Measurements from ENCODE around the gene LRRK2.
"Not testable (repeated sequence)": the region's sequence is repeated elsewhere in the genome, so short reads cannot be mapped to it uniquely, and the experiment has no call there.

LRRK2 gene

DNA sequence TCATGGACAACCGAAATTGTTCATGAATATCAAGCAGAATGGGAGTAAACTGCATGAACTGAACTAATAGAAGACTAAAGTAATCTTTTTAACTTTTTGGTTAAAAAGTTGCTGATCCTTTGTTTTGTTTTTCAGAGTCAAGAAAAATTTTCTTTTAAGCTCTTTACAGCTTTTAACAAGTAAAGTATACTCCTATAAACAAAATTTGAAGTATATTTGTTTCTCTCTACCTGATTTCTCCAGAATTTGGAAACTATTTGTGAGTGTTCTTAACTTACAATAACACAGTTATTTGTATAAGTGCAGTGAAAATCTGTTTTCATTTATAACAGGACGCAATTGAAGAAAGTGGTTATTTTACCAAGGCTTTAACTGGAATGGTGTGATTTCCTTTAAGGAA is 12.2 kb upstream of the LRRK2 start:
- no peak for DNase-seq

DNA sequence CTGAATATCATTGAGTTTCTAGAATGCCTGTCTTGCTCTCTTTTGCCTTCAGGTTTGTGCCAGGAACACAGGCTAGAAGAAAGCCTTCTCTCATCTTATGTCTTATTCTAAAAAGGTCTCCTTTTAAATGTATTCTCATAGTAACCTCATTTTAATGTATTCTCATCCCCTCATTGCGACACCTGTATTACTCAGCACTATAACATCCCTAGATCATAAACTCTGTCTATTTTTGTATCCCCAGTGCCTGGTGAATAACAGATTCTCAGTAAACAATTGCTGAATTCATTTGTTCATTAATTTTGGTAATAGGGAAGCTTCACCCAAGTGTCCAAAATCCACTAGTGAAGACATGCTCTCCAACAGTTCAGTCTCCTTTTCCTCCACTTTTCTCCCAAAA is 8.8 kb upstream of the LRRK2 start:
- DNase-seq, result no peak

DNA sequence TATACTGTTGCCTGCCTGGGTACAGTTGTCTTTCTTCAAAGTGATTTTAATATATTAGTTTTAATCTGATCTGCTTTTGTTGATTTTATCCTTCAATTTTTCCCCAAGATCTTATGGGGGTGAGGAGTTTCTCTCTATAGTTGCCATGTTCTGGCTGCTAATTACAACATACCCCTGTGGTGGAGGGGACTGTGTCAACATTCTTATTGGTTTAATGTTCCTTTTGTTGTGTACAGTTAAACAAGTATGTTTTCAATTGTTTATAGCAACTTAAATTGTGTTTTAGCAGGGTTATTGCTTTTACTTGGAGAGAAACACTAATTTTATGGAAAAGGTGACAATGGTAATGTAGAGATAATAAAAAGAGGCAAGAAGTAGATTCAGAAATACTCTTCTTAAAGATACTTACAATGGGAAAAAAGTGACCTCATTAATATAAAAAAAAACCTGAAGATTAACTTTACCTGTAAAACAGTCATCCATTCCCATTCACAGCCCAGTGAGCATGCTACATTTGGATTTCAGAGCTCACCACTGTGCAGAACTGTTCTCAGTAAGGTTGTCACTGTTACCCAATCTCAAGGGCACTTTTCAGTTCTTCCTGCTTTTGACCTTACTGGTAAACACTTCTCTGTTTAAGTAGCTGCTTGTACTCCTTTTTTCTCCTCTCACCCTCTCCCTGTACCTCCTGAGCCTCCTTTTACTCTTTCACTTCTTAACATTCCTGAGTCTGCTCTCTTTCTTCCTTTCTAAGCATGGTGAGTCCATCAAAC is 8.1 kb upstream of the LRRK2 start:
- DNase-seq, result no peak

DNA sequence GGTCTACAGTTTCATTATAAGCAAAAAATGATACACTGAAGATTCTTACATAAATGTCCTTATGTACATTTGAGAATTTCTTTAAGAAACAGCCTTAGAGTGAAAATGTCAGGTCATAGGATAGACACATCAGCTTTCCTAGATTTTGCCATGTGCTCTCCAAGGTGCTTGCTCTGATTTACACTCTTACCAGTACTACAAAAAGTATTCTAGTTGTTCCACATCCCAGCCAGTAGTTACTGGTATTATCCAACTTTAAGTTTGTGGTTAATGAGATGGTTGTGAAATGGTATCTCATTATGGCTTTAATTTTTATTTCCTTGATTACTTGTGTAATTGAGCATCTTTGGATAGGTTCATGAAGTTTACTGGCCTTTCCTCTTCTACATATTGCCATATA is 5.0 kb upstream of the LRRK2 start:
- no peak for DNase-seq

DNA sequence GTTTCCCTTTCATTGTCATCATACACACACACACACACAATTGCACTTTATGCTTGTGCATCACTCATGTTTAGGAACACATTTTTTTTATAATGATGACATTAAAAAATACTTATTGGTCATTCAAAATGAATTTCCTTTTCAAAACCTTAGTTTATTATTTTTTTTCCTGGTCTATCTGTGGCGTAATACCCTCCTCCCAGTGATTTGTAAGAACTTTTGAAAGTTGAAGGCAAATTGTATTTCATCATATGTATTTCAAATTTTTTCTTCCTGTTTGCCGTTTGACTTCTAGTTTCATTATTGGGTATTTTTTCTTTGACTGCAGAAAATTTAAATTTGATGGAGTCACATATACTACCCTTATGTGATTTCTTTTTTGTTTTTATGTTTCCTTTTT is 2.5 kb upstream of the LRRK2 start:
- DNase-seq, result no peak

DNA sequence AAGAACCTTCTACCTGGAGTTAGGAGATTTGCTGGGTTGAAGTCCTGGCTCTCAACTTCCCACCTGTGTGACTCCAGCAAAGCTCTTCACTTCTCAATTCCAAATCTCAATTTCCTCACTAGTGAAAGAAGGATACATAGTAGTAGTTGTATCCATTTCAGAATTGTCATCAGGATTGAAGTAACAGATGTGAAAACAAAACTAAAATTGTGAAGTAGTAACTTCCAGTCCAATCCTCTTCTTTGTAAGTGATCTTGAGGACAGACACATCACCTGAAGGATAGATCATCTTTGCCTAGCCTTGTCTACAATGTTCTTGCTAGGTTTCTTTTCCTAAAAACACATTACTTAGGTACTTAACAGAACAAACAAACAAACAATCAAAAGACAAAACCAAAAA is 1.2 kb upstream of the LRRK2 start:
- no peak for DNase-seq

DNA sequence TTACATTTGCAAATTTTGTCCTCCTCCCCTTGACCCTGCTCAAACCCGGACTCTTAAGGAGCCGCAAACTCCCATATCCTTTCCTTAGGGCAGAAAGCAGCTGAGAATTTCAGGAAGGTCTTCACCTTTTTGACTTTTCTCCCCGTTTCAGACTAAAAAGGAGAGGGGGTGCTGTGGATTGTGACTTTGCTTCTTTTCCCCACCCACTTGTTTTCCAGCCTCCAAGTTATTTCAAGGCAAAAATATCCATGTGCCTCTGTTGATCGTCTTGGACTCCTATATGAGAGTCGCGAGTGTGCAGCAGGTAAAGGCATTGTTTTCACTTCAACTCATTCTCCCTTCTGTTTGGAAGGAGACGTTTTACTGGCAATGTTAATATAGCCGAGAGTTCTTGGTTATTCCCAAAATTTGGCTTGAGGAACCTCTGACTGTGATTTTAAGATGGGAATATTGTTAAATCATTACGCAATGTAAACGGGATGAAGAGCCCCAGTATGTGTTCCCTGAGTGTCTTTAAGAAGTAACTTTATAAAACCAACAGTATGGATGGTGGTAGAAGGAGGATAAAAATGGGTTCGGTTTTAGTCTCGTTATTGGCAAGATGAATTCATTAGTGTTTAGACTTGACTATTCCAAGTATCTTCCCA is 663 bp downstream of the LRRK2 start:
- no peak for DNase-seq

DNA sequence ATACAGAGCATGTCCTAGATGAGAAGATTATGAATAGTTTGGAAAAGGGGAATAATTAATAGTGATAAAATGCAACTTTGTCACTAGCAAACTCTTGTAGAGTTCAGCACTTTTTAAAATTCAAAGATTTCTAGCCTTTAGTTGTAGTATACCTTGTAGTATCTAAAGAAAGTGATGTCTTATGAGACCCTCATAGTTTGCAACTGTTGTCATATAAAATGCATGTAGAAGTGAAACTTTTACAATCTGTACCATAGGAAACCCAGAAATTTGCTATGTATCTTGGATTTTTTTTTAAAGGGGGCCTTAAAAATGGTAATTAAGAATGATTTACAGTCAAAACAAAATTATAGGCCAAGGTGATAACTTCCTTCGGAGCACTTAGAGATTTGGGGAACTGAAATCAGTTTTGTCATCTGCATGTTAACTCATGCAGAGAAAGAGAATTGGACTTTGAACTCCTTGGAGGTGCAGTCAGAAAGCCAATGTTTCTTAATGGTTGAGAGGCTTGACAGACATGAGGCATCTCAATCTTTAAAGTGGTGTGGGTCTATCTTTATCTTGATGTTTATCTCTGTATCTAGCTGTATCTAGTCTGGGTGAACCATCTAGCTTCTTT is 1.3 kb downstream of the LRRK2 start:
- DNase-seq, result no peak

DNA sequence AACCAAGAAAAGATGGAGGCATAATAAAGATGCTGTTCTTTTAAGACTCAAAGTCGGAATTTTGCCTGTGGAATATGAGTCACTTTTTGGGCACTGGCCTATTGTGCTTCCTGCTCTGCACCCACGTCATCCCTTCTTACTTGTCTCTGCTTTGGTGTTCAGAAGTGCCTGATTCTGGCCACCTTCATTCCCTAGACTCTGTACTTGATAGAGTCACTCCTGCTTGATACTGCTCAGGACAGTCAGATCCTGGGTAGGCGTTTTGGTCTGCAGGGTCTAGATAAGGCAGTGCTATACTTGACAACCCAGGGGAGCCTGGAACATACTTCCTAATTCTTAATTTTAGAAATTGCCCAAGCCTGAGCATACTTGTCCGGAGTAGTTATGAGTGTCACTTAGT is 1.9 kb downstream of the LRRK2 start:
- peak in 3 of 56 donors; percentile 12 to 31 (median 14) for DNase-seq

DNA sequence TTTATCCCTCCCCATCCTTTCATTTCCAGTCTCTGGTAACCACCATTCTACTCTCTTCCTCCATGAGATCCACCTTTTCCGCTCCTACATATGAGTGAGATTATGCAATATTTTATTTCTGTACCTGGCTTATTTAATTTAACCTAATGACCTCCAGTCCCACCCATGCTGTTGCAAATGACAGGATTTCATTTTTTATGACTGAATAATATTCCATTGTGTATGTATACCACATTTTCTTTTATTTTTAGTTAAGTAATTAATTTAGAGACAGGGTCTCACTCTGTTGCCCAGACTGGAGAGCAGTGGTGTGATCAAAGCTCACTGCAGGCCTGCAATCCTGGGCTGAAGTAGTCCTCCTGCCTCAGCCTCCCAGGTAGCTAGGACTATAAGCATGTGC is 2.6 kb downstream of the LRRK2 start:
- DNase-seq, result no peak

DNA sequence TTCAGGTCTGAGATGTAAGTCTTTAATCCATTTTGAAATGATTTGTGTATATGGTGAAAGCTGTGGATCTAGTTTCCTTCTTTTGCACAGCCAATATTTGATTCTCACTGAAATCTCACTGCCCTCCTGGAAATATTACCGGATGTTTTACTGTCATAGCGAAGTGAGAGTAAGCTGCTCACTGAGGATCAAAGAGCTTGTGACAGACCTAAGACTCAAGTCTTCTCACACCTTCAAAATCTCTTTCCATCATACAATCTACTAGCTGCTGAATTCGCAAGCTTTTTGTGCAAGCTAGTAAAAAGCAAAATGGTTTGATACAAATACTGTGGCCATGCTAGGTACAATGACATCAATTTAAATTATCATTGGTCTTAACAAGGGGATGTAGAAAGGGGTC is 3.9 kb downstream of the LRRK2 start:
- DNase-seq, result no peak

DNA sequence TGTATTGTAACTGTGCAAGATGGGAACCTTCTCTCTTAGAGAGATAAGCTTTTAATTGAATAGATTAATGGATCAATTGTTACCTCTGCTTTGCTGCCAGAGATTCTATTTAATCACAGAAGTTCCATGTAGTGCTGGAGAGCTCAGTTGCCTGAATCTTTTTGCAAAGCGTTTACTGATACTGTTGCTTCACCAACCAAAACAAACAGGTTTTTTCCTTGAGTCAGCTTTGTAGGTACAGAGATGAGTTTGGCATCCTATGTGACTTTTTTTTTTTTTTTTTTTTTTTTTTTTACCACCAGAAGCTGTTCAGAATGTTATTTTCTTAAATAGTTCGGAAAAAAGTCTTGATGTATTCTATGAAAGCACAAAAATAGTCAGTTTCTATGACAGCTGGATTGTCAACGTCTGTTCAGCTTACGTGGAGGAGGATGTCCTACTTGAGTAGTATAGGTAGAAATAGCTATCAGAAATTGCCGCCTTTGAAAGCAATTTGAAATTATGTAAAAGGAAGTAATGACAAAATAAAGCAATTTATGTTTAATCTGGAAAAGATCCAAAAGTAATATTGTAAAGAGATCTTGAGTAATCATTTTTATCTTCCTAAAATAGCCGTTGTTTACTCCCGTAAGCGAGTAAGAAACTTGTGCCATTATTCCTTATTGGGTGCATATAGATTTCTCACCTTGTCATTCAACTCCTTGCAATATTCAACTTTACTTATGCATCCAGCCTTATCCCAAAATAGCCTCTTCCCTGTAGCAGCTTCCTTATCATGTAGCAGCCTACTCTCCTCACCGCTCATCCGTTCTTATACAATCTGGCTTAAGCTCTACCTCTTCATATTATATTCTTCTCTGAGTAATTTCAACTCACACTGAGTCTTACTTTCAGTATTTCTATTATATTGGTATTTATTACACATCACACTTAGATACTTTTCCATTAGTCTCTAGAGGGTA is 5.2 kb downstream of the LRRK2 start:
- DNase-seq, result no peak

DNA sequence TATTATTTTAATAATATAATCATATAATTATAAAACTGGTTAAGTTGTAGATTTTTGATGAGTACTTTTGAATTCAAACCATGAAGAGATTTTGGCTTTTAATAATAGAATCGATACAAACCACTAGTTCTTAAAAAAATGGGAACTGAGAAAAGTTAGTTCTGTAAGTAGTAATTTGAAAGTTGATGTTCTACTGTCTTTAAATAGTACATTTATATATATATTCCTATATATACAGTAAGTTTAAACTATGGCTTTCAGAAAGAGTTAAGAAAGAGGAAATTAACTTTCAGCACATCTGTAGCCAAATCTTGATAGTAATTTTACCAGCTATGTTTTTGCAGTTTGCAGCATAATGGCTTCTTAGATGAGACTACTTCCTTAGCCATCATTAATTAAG is 7.8 kb downstream of the LRRK2 start:
- DNase-seq, result no peak

DNA sequence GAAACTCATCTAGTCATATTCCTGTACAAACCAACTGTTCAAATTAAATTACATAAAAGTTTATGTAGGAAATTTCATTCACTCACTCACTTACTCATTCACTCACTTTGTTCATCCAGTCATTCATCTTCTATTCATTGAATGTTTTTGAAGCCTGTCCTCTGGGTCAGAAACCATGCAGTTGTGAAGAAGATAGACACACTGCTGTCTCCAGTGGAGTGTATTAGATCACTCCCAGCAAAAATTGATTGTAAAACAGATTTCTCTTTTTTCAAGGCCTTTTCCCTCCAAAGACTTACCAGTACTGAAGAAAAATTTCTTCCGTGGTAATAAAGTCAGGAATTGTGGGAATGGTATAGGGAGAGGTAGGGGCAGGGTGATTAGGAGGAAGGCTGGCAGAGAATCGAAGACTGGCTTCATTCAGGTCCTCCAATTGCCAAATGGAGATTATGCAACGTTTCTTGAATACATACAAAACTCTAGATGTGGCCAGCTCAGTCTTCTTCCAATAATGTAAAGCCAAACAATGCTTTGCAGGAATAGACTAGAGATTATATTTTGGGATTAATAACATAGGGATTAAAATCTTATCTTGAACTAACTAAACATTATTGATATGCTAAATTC is 9.1 kb downstream of the LRRK2 start:
- no peak for DNase-seq

DNA sequence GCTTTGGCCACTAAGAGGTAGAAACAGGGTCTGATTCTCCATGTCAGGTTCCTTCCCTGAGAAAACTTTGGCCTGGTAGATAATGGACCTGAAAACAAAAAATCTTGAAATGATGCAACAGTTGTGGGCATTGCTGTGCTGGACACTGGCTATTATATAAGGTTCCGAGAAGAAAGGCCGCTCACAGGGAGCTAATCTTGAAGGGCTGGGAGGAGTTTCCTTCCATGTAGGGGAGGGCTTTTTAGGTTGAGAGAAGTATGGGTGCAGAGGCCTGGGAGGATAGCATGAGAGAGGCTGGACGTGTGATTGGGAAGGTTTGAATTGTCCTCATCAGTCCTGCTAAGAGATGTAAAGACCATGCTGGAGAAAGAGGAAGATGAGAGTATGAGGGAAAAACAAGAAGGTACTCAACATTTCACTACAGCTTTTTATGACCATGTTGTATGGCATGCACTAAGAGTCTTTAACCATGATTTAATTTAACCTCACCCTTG is 11.6 kb downstream of the LRRK2 start:
- no peak for DNase-seq

DNA sequence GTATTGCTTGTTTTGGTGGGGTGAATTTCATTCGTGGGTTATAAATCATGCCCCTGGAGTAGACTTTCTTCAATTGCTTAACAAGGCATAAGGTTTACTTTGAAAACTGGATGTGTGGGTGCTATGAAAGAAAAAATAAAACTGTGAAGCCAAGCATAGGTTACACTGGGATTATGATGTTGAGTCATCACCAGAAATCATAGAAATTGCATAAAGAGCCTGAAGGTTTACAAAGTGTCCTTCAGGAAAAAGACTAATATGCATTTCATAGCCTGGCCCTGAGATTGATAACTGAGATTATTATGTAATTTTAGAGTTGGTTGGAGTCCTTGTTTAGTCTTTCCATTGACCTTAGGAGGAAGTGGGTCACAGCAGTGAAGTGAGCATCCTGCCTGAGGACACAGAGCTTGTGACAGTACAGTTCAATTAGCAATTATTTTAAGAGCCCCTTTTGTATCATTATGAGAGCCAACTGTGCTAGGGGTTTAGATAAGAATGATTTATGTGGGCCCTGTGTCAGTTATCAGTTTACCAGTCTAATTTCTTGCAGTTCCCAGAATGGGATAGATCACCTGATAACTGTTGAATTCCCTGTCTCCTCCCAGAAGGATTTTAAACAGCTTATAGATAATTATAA is 13.6 kb downstream of the LRRK2 start:
- DNase-seq, result no peak

DNA sequence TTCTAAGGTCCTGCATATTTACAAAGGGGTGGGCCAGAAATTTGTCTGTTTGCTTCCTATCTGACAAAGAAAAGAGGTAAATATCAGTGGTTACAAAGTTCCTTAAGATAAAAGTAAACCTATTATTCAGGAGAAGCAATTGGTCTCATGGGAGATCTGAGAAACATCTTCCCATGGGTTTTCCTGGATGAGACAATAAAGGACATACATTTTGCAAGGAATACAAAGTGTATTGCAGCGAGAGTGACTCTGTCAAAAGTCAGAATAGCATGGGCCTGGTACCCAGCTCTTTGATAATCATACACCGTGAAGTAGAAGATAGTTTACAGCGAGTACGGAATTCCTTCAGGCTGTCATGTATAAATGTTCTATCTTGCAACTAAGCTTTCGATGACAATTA is 14.2 kb downstream of the LRRK2 start:
- DNase-seq, result no peak

DNA sequence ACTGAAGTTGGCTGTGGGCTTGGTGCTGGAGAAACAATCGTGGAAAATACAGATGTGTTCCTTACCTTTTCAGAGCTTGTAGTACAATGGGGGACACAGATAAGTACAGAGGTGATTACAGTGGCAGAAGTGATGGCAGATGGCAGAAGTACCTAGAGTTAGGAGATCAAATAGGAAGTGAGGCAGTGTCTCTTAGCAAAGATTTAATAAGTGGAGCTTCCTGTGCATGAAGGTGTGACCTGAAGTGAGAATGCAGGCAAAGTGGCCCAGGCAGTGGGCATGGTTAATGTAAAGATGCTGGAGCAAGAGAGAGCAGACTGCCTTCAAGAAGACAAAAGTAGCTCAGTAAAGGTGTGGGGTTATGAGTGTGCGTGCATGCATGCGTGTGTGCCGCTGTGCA is 16.0 kb downstream of the LRRK2 start:
- DNase-seq, result no peak

DNA sequence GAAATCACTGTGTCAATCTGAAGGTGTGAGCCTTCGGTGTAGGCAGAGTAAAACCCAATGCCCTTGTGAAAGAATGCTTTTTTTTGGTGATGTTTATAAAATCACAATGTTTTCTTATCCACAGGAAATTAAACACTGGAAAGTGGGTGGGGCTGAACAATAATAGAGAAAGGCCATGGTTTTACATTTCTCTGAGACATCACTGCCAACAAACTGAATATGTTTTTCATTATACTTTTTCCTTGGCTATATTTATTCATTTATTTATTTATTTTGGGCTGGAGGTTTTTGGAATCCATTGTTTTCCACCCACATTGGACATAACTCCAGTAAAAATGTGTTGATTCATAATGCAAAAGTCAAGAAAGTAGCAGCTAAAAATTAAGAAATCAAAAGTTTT is 16.9 kb downstream of the LRRK2 start:
- DNase-seq, result no peak

DNA sequence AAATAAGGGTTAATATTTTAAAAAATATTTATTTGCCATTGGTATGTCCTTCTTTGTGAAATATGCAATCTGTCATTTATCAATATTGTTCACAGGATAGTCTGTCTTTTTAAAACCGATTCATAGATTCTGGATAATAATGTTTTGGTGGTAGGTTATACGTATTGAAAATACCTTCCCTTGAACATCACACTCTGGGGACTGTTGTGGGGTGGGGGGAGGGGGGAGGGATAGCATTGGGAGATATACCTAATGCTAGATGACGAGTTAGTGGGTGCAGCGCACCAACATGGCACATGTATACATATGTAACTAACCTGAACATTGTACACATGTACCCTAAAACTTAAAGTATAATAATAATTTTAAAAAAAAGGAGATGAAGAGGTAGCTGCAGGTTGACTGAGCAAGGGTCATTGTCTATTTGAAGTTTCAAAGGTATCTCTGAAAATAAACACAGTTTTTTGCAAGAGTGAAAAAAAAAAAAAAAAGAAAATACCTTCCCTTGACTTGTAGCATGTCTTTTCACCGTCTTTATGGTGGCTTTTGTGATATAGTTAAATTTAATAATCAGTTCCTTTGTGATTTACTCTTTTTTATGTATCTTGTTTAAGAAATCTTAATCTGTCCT is 19.8 kb downstream of the LRRK2 start:
- not testable (repeated sequence) for DNase-seq
